BE2C (cell line): ENCODE data around the gene IFITM1.

Experiments
- DNase-seq: peaks from one replicate; pipeline ENCODE4 v3.0.0-alpha.2; 2020
- H3K27me3 ChIP-seq: fragments of 250-450 bp; sonication (Bioruptor Pico); 2 replicates; pipeline ENCODE4 v1.5.1; 2020; ENCODE audit warnings: mild to moderate bottlenecking
- H3K36me3 ChIP-seq: fragments of 250-450 bp; sonication (Bioruptor Pico); 2 replicates; pipeline ENCODE4 v1.5.1; 2020; ENCODE audit warnings: mild to moderate bottlenecking
- H3K4me1 ChIP-seq: fragments of 250-450 bp; sonication (Bioruptor Pico); 2 replicates; pipeline ENCODE4 v1.5.1; 2020
- H3K4me3 ChIP-seq: 2 replicates; pipeline ENCODE4 v1.5.1; 2011; ENCODE audit warnings: low read depth, low read length
- H3K9me3 ChIP-seq: fragments of 250-450 bp; sonication (Bioruptor Pico); 2 replicates; pipeline ENCODE4 v1.5.1; 2020
- TF ChIP-seq, protein P1 (sequence below): IDR thresholded peaks from 2 replicates; pipeline ENCODE4 v1.5.1; 2012; ENCODE audit warnings: mild to moderate bottlenecking, low read depth, low read length

Gene IFITM1

DNA sequence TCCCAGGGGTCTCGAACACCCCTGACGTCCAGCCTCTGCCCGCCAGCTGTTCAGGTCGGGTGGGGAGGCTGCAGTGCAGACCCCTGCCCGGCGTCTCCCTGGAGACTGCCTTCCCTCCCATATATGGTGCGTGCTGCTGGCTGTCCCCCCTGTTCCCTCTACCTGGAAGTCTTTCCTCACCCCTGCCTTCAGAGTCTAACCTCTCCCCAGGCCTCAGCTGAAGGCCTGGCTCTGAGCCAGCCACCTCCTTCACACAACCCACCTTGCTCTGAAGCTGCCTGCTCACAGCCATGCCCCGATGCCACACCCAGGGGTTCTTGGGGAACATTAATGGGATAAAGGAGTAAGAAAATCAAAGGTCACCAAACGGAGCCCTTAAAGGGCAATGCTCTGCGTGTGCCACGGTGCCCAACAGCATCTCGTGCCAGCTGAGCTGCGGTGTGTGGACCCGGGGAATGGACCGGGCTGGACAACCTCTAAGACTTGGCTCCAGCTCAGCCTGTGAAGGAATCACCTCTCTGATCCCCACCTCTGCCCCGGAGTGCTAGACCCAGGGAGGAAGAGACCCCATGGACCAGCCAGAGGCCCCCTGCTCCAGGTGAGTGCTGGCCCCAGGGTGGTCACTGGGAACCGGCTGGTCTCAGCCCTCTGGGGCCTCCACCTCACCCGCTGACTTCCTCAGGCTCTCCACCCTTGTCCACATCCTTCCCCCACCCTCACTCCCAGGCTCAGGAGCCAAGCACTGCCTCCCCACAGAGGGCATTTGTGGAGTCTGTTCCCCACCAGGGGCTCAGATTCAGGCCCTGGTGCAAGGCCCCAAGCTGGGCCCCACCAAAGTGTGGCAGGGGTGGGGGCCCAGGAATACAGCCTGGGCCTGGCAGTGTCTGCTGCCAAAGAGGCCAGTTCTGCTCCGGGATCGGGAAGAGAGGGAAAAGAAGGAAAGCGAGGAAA lies 35.6 kb upstream of the IFITM1 start, which contains the start of gene NLRP6:
NLRP6 (plus strand) TSS at position 407 of the 951 bp plus-strand sequence; CDS start at position 570, 163 bp downstream.
- TF ChIP-seq, protein P1, sequence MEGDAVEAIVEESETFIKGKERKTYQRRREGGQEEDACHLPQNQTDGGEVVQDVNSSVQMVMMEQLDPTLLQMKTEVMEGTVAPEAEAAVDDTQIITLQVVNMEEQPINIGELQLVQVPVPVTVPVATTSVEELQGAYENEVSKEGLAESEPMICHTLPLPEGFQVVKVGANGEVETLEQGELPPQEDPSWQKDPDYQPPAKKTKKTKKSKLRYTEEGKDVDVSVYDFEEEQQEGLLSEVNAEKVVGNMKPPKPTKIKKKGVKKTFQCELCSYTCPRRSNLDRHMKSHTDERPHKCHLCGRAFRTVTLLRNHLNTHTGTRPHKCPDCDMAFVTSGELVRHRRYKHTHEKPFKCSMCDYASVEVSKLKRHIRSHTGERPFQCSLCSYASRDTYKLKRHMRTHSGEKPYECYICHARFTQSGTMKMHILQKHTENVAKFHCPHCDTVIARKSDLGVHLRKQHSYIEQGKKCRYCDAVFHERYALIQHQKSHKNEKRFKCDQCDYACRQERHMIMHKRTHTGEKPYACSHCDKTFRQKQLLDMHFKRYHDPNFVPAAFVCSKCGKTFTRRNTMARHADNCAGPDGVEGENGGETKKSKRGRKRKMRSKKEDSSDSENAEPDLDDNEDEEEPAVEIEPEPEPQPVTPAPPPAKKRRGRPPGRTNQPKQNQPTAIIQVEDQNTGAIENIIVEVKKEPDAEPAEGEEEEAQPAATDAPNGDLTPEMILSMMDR = no peak
- Histone ChIP-seq H3K27me3 (peaks cover 38% of the 10 kb centered on the region), H3K4me1 (no peaks in the 10 kb centered on the region), H3K9me3 (no peaks in the 10 kb centered on the region), H3K36me3 (no peaks in the 10 kb centered on the region), H3K4me3 (no peak within 1 kb of the TSS)
- DNase-seq = no peak

DNA sequence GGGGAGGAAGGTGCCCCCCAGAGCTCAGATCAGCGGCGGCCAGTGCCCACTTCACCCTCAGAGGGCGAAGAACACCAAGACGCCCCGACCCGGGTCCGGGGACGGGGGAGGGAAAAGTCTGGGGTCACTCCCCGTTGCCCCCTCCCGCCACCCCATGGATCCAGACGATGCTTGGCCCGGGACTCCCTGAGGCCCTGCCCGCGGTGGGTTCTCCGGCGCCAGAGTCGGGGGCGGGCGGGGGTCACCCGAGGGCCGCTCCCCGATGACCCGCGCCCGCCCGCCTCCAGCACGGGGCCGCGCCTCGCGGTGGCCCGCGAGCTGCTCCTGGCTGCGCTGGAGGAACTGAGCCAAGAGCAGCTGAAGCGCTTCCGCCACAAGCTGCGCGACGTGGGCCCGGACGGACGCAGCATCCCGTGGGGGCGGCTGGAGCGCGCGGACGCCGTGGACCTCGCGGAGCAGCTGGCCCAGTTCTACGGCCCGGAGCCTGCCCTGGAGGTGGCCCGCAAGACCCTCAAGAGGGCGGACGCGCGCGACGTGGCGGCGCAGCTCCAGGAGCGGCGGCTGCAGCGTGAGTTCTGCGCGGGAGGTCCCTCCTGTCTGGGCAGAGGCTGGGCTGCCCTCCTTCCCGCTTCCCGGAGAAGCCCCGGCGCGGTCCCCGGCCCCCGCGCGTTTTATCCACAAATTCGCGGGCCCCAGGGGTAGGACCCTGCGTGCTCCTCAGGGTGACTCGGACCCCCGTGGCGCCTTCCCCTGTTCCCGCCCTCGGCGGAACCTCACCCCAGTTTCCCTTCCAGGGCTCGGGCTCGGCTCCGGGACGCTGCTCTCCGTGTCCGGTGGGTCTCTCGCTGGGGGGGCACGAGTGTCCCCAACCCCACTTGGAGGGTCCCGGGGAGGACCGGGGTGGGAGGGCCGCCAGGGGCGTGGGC lies 34.5 kb upstream of the IFITM1 start:
- Histone ChIP-seq H3K27me3 (peaks cover 38% of the 10 kb centered on the region), H3K4me3 (no peak overlapping the region), H3K4me1 (no peaks in the 10 kb centered on the region), H3K36me3 (no peaks in the 10 kb centered on the region), H3K9me3 (no peaks in the 10 kb centered on the region)
- TF ChIP-seq, protein P1 = no peak
- no peak for DNase-seq

DNA sequence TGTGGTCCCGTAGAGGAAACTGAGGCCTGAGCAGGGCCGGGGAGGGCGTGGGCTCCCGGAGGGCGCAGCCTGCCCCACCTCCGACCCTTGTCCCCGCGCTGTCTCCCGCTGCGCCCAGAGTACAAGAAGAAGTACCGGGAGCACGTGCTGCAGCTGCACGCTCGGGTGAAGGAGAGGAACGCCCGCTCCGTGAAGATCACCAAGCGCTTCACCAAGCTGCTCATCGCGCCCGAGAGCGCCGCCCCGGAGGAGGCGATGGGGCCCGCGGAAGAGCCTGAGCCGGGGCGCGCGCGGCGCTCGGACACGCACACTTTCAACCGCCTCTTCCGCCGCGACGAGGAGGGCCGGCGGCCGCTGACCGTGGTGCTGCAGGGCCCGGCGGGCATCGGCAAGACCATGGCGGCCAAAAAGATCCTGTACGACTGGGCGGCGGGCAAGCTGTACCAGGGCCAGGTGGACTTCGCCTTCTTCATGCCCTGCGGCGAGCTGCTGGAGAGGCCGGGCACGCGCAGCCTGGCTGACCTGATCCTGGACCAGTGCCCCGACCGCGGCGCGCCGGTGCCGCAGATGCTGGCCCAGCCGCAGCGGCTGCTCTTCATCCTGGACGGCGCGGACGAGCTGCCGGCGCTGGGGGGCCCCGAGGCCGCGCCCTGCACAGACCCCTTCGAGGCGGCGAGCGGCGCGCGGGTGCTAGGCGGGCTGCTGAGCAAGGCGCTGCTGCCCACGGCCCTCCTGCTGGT lies 33.7 kb upstream of the IFITM1 start:
- H3K9me3 ChIP-seq = no peaks in the 10 kb centered on the region
- H3K4me1 ChIP-seq = no peaks in the 10 kb centered on the region
- TF ChIP-seq, protein P1 = no peak
- no peak overlapping the region for H3K4me3 ChIP-seq
- DNase-seq = no peak
- H3K36me3 ChIP-seq = no peaks in the 10 kb centered on the region
- H3K27me3 ChIP-seq = peaks cover 38% of the 10 kb centered on the region

DNA sequence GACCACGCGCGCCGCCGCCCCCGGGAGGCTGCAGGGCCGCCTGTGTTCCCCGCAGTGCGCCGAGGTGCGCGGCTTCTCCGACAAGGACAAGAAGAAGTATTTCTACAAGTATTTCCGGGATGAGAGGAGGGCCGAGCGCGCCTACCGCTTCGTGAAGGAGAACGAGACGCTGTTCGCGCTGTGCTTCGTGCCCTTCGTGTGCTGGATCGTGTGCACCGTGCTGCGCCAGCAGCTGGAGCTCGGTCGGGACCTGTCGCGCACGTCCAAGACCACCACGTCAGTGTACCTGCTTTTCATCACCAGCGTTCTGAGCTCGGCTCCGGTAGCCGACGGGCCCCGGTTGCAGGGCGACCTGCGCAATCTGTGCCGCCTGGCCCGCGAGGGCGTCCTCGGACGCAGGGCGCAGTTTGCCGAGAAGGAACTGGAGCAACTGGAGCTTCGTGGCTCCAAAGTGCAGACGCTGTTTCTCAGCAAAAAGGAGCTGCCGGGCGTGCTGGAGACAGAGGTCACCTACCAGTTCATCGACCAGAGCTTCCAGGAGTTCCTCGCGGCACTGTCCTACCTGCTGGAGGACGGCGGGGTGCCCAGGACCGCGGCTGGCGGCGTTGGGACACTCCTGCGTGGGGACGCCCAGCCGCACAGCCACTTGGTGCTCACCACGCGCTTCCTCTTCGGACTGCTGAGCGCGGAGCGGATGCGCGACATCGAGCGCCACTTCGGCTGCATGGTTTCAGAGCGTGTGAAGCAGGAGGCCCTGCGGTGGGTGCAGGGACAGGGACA lies 32.9 kb upstream of the IFITM1 start:
- Histone ChIP-seq H3K9me3 (no peaks in the 10 kb centered on the region), H3K36me3 (no peaks in the 10 kb centered on the region), H3K4me3 (no peak overlapping the region), H3K4me1 (no peaks in the 10 kb centered on the region), H3K27me3 (peaks cover 38% of the 10 kb centered on the region)
- DNase-seq = no peak
- TF ChIP-seq, protein P1 = no peak

DNA sequence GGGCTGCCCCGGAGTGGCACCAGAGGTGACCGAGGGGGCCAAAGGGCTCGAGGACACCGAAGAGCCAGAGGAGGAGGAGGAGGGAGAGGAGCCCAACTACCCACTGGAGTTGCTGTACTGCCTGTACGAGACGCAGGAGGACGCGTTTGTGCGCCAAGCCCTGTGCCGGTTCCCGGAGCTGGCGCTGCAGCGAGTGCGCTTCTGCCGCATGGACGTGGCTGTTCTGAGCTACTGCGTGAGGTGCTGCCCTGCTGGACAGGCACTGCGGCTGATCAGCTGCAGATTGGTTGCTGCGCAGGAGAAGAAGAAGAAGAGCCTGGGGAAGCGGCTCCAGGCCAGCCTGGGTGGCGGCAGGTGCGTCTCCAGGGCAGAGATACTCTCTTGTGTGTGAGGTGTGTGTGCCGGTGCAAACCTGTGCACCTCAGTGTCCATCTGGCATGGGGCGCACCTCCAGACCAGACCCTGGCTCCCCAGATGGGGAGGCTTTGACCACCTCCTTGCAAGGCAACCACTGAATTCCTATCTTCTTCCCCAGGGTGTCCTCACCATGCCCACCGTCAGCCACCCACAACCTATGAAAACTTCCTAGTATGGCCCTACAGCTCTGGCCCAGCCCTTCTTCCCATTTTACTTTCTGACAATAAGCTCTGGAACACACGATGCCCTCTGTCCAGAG lies 32.2 kb upstream of the IFITM1 start:
- Histone ChIP-seq H3K9me3 (no peaks in the 10 kb centered on the region), H3K4me1 (no peaks in the 10 kb centered on the region), H3K4me3 (no peak overlapping the region), H3K27me3 (peaks cover 38% of the 10 kb centered on the region), H3K36me3 (no peaks in the 10 kb centered on the region)
- TF ChIP-seq, protein P1 = no peak
- DNase-seq = no peak
